ENCODE results near the gene POP4.

The POP4 gene

GRCh38 chr19:29577649-29577963, 28.5 kb upstream of the POP4 start:
- no peaks in the 10 kb centered on the region for H3K9me3 ChIP-seq (ENCODE audit: low read length)
- H3K9me2 ChIP-seq (ENCODE audit: low read depth, low read length), result no peaks in the 10 kb centered on the region
- H2AFZ ChIP-seq (ENCODE audit: low read length), result no peak overlapping the region
- no peaks in the 10 kb centered on the region for H3K79me2 ChIP-seq (ENCODE audit: insufficient read depth, low read length)
- no peaks in the 10 kb centered on the region for H3F3A ChIP-seq (ENCODE audit: insufficient read depth, low read length)
- no peak overlapping the region for H3K4me3 ChIP-seq (ENCODE audit: low read depth, low read length, poor library complexity, severe bottlenecking)
- H3K27ac ChIP-seq (ENCODE audit: low read depth, low read length, poor library complexity, severe bottlenecking), result no peak overlapping the region
- no peak overlapping the region for H3K9ac ChIP-seq (ENCODE audit: low read length)
- TF ChIP-seq, protein P1, sequence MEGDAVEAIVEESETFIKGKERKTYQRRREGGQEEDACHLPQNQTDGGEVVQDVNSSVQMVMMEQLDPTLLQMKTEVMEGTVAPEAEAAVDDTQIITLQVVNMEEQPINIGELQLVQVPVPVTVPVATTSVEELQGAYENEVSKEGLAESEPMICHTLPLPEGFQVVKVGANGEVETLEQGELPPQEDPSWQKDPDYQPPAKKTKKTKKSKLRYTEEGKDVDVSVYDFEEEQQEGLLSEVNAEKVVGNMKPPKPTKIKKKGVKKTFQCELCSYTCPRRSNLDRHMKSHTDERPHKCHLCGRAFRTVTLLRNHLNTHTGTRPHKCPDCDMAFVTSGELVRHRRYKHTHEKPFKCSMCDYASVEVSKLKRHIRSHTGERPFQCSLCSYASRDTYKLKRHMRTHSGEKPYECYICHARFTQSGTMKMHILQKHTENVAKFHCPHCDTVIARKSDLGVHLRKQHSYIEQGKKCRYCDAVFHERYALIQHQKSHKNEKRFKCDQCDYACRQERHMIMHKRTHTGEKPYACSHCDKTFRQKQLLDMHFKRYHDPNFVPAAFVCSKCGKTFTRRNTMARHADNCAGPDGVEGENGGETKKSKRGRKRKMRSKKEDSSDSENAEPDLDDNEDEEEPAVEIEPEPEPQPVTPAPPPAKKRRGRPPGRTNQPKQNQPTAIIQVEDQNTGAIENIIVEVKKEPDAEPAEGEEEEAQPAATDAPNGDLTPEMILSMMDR (IDR thresholded peaks at IDR 0.05; ENCODE audit: low read length), result no peak
- TF ChIP-seq EZH2 (IDR thresholded peaks at IDR 0.05; ENCODE audit: borderline replicate concordance, low read length), result no peak
- H3K27me3 ChIP-seq (ENCODE audit: insufficient read depth, low read length), result no peaks in the 10 kb centered on the region; the same call in 1 of the 2 replicates
- H3K36me3 ChIP-seq (ENCODE audit: insufficient read depth, low read length), result no peaks in the 10 kb centered on the region
- H3K4me2 ChIP-seq (ENCODE audit: low read length), result no peak overlapping the region
- no peaks in the 10 kb centered on the region for H4K20me1 ChIP-seq (ENCODE audit: insufficient read depth, low read length)
- H3K4me1 ChIP-seq (ENCODE audit: insufficient read depth, low read length, severe bottlenecking), result no peaks in the 10 kb centered on the region

- H3K36me3 ChIP-seq (ENCODE audit: insufficient read depth, low read length), result no peaks in the 10 kb centered on the region
- no peaks in the 10 kb centered on the region for H3K79me2 ChIP-seq (ENCODE audit: insufficient read depth, low read length)
- no peak overlapping the region for H3K9ac ChIP-seq (ENCODE audit: low read length)
- no peak overlapping the region for H3K4me3 ChIP-seq (ENCODE audit: low read depth, low read length, poor library complexity, severe bottlenecking)
- no peaks in the 10 kb centered on the region for H3K9me2 ChIP-seq (ENCODE audit: low read depth, low read length)
- no peaks in the 10 kb centered on the region for H4K20me1 ChIP-seq (ENCODE audit: insufficient read depth, low read length)
- no peak overlapping the region for H3K27ac ChIP-seq (ENCODE audit: low read depth, low read length, poor library complexity, severe bottlenecking)
- H3K4me1 ChIP-seq (ENCODE audit: insufficient read depth, low read length, severe bottlenecking), result no peaks in the 10 kb centered on the region
- TF ChIP-seq, protein P1 (IDR thresholded peaks at IDR 0.05; ENCODE audit: low read length), result no peak
- no peak overlapping the region for H3K4me2 ChIP-seq (ENCODE audit: low read length)
- no peak overlapping the region for H2AFZ ChIP-seq (ENCODE audit: low read length)
- no peaks in the 10 kb centered on the region for H3K9me3 ChIP-seq (ENCODE audit: low read length)
- no peaks in the 10 kb centered on the region; the same call in 1 of the 2 replicates for H3K27me3 ChIP-seq (ENCODE audit: insufficient read depth, low read length)
- H3F3A ChIP-seq (ENCODE audit: insufficient read depth, low read length), result no peaks in the 10 kb centered on the region
Observed at GRCh38 chr19:29578349-29578748, 27.7 kb upstream of the POP4 start.

- Histone ChIP-seq H3K4me3 (ENCODE audit: low read depth, low read length, poor library complexity, severe bottlenecking) (no peak overlapping the region), H3K4me2 (ENCODE audit: low read length) (no peak overlapping the region), H3K9me3 (ENCODE audit: low read length) (no peaks in the 10 kb centered on the region), H3K4me1 (ENCODE audit: insufficient read depth, low read length, severe bottlenecking) (no peaks in the 10 kb centered on the region), H3K79me2 (ENCODE audit: insufficient read depth, low read length) (no peaks in the 10 kb centered on the region), H2AFZ (ENCODE audit: low read length) (no peak overlapping the region), H3F3A (ENCODE audit: insufficient read depth, low read length) (no peaks in the 10 kb centered on the region), H3K27me3 (ENCODE audit: insufficient read depth, low read length) (no peaks in the 10 kb centered on the region; the same call in 1 of the 2 replicates), H3K9ac (ENCODE audit: low read length) (no peak overlapping the region), H4K20me1 (ENCODE audit: insufficient read depth, low read length) (no peaks in the 10 kb centered on the region), H3K9me2 (ENCODE audit: low read depth, low read length) (no peaks in the 10 kb centered on the region), H3K27ac (ENCODE audit: low read depth, low read length, poor library complexity, severe bottlenecking) (no peak overlapping the region), H3K36me3 (ENCODE audit: insufficient read depth, low read length) (no peaks in the 10 kb centered on the region)
- TF ChIP-seq, protein P1 (IDR thresholded peaks at IDR 0.05; ENCODE audit: low read length), result no peak
- TF ChIP-seq EZH2 (IDR thresholded peaks at IDR 0.05; ENCODE audit: borderline replicate concordance, low read length), result no peak
Observed at GRCh38 chr19:29579308-29579910, 26.7 kb upstream of the POP4 start.
